Vagina (tissue), 2 donors: ENCODE data around the gene PLA2G4B. TPM values are rescaled to one million over a fixed set of nuclear protein-coding genes. Genes with fewer than 3 reads are reported as not detected.

Source experiments
- DNase-seq, 2 donors: peaks; one replicate each; pipeline ENCODE4 v3.0.0-alpha.2; 2017; ENCODE audit errors: extremely low spot score in 2 of 2
- H3K27ac ChIP-seq: fragments of 200-600 bp; sonication (generic); one replicate; pipeline ENCODE4 v1.5.1; 2019
- H3K27me3 ChIP-seq: fragments of 200-600 bp; sonication (generic); one replicate; pipeline ENCODE4 v1.5.1; 2019
- H3K36me3 ChIP-seq, 2 donors: fragments of 200-600 bp; sonication (generic); one replicate each; pipeline ENCODE4 v1.5.1; 2017 to 2019
- H3K4me1 ChIP-seq: fragments of 200-600 bp; sonication (generic); one replicate; pipeline ENCODE4 v1.5.1; 2019
- H3K4me3 ChIP-seq, 2 donors: fragments of 200-600 bp; sonication (generic); 1 replicate in 1 of 2; 2 replicates in 1 of 2; pipeline ENCODE4 v1.5.1; 2016 to 2019
- H3K9me3 ChIP-seq: fragments of 200-600 bp; sonication (generic); one replicate; pipeline ENCODE4 v1.5.1; 2019
- CTCF ChIP-seq, 3 experiments: fragments of 450-650 bp in 2 of 3; fragments of 200-600 bp in 1 of 3; sonication (generic) in 1 of 3; IDR thresholded peaks; one replicate each; pipeline ENCODE4 v1.5.1; 2017 to 2019; ENCODE audit warnings: antibody characterized with exemption in 3 of 3, mild to moderate bottlenecking in 2 of 3, moderate library complexity in 2 of 3
- POLR2A ChIP-seq, 2 donors: fragments of 450-650 bp; IDR thresholded peaks; one replicate each; pipeline ENCODE4 v1.6.1; 2017; ENCODE audit warnings: antibody characterized with exemption in 2 of 2, mild to moderate bottlenecking in 2 of 2, moderate library complexity in 2 of 2
- POLR2AphosphoS5 ChIP-seq, 2 donors: sonication (generic); formaldehyde crosslinking; IDR thresholded peaks; one replicate each; pipeline ENCODE4 v1.9.0; 2017; ENCODE audit warnings: antibody characterized with exemption in 2 of 2, mild to moderate bottlenecking in 2 of 2, low read depth in 1 of 2; ENCODE audit not compliant: insufficient read depth in 1 of 2
- intact Hi-C: fragments of 100-400 bp; cut with DNase I; formaldehyde crosslinking; loops from one replicate; pipeline ENCODE4 v1.15.1; 2023
- total RNA-seq: library from RNA; depleted of rRNA; stranded (reverse); fragments of >200 nt; gene quantifications from one replicate; pipeline ENCODE4 v1.2.3, GENCODE V29; 2016

Gene PLA2G4B
- total RNA-seq, 1 donor from 2014 or later: 34.1 TPM

DNA sequence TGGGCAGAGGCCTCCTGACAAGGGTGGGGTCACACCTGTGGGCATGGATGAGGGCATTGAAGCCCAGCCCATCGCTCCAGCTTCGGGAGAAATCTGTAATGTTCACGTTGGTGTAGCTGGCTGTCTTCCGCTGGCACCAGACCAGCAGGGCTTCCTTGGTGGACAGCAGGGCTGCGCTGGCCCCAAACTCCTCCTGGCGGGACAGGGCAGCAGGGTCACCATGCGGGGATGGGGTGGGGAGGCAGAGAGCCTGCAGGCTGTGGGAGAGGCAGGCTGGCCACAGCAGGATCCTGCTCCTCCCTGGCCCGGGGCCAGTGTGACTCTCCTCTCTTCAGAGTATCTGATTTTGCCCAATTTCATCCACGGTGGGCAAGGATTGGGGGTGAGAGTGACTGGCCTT is 49.2 kb downstream of the PLA2G4B start:
- H3K4me3 ChIP-seq: no peak overlapping the region
- no peaks in the 10 kb centered on the region for H3K27me3 ChIP-seq
- H3K36me3 ChIP-seq: no peaks in the 10 kb centered on the region
- intact Hi-C loops: no loop called here
- H3K27ac ChIP-seq: no peak overlapping the region
- no peaks in the 10 kb centered on the region for H3K9me3 ChIP-seq
- no peaks in the 10 kb centered on the region for H3K4me1 ChIP-seq
- no peak for TF ChIP-seq POLR2A (IDR thresholded peaks at IDR 0.05)
- no peak for TF ChIP-seq POLR2AphosphoS5 (IDR thresholded peaks at IDR 0.05; ENCODE audit: insufficient read depth in 1 of 2, low read depth in 1 of 2)
- TF ChIP-seq CTCF (IDR thresholded peaks at IDR 0.05): no peak
- DNase-seq: no peak

- DNase-seq: no peak
Observed at GRCh38 chr15:41888662-41889253, 50.1 kb downstream of the PLA2G4B start.

GRCh38 chr15:41890050-41890690 is 51.5 kb downstream of the PLA2G4B start:
- intact Hi-C loops: no loop called here
- no peak for TF ChIP-seq CTCF (IDR thresholded peaks at IDR 0.05)
- TF ChIP-seq POLR2A (IDR thresholded peaks at IDR 0.05): no peak
- TF ChIP-seq POLR2AphosphoS5 (IDR thresholded peaks at IDR 0.05; ENCODE audit: insufficient read depth in 1 of 2, low read depth in 1 of 2): no peak
- DNase-seq: no peak

More at GRCh38 chr15:41888662-41889253, 50.1 kb downstream of the PLA2G4B start:
- no peak for TF ChIP-seq CTCF (IDR thresholded peaks at IDR 0.05)
- TF ChIP-seq POLR2A (IDR thresholded peaks at IDR 0.05): no peak
- no peak for TF ChIP-seq POLR2AphosphoS5 (IDR thresholded peaks at IDR 0.05; ENCODE audit: insufficient read depth in 1 of 2, low read depth in 1 of 2)
- peaks cover 7% of the 10 kb centered on the region for H3K4me1 ChIP-seq
- H3K27me3 ChIP-seq: no peaks in the 10 kb centered on the region
- H3K27ac ChIP-seq: no peak overlapping the region
- H3K4me3 ChIP-seq: no peak overlapping the region
- H3K36me3 ChIP-seq: no peaks in the 10 kb centered on the region
- intact Hi-C loops: no loop called here
- H3K9me3 ChIP-seq: no peaks in the 10 kb centered on the region

GRCh38 chr15:41891226-41891625 is 52.6 kb downstream of the PLA2G4B start:
- intact Hi-C loops: no loop called here
- no peaks in the 10 kb centered on the region for H3K9me3 ChIP-seq

More at GRCh38 chr15:41890050-41890690, 51.5 kb downstream of the PLA2G4B start:
- no peaks in the 10 kb centered on the region for H3K36me3 ChIP-seq
- H3K4me1 ChIP-seq: peaks cover 21% of the 10 kb centered on the region
- no peaks in the 10 kb centered on the region for H3K9me3 ChIP-seq
- no peak overlapping the region for H3K4me3 ChIP-seq
- no peaks in the 10 kb centered on the region for H3K27me3 ChIP-seq
- H3K27ac ChIP-seq: no peak overlapping the region

More at GRCh38 chr15:41891226-41891625, 52.6 kb downstream of the PLA2G4B start:
- H3K27ac ChIP-seq: no peak overlapping the region
- TF ChIP-seq CTCF (IDR thresholded peaks at IDR 0.05) (no peak), POLR2AphosphoS5 (IDR thresholded peaks at IDR 0.05; ENCODE audit: insufficient read depth in 1 of 2, low read depth in 1 of 2) (no peak), POLR2A (IDR thresholded peaks at IDR 0.05) (no peak)
- DNase-seq: no peak
- H3K4me3 ChIP-seq: no peak overlapping the region
- H3K27me3 ChIP-seq: no peaks in the 10 kb centered on the region
- H3K36me3 ChIP-seq: no peaks in the 10 kb centered on the region
- H3K4me1 ChIP-seq: peaks cover 22% of the 10 kb centered on the region
